BLaER1 treated with 17β-estradiol and CSF1 and Interleukin-3, amounts not matched to agents 10 nM and 100 nM (cell line): ENCODE data around the gene KDM4C.

Source experiments
- H3K27ac ChIP-seq, 11 experiments: shearing (Covaris generic); formaldehyde crosslinking; 2 replicates each; pipeline ENCODE4 v1.8.1; 2022
- H3K27me3 ChIP-seq, 11 experiments: shearing (Covaris generic); formaldehyde crosslinking; 2 replicates each; pipeline ENCODE4 v1.8.1; 2022
- H3K36me3 ChIP-seq, 11 experiments: shearing (Covaris generic); formaldehyde crosslinking; 2 replicates each; pipeline ENCODE4 v1.8.1; 2022
- H3K4me1 ChIP-seq, 10 experiments: shearing (Covaris generic); formaldehyde crosslinking; 2 replicates each; pipeline ENCODE4 v1.8.1; 2022
- H3K4me2 ChIP-seq, 11 experiments: shearing (Covaris generic); formaldehyde crosslinking; 2 replicates each; pipeline ENCODE4 v1.8.1; 2022
- H3K4me3 ChIP-seq, 10 experiments: shearing (Covaris generic); formaldehyde crosslinking; 2 replicates each; pipeline ENCODE4 v1.8.1; 2022
- H3K9ac ChIP-seq, 11 experiments: shearing (Covaris generic); formaldehyde crosslinking; 2 replicates each; pipeline ENCODE4 v1.8.1; 2022
- H3K9me3 ChIP-seq, 11 experiments: shearing (Covaris generic); formaldehyde crosslinking; replicated peaks in 1 of 11; 2 replicates each; pipeline ENCODE4 v1.8.1; 2022
- H4K20me1 ChIP-seq, 11 experiments: shearing (Covaris generic); formaldehyde crosslinking; 2 replicates each; pipeline ENCODE4 v1.8.1; 2022
- Cebpa-rat ChIP-seq, 11 experiments: shearing (Covaris generic); IDR thresholded peaks; 2 replicates each; pipeline ENCODE4 v1.8.1; 2022

Gene KDM4C

GRCh38 chr9:6758498-6759184 is 868 bp downstream of the KDM4C start:
- peaks cover 0 to 43% (median 16%) of the 10 kb centered on the region in 11 experiments; a peak in 13 of 22 replicates for H4K20me1 ChIP-seq
- H3K4me2 ChIP-seq, result peak overlapping the region; percentile 80 to 93 (median 85)
- H3K4me3 ChIP-seq, result peak overlapping the region; percentile 86 to 99 (median 92)
- H3K9me3 ChIP-seq, result peaks cover 0 to 6% (median 4%) of the 10 kb centered on the region in 11 experiments; a peak in 10 of 22 replicates
- TF ChIP-seq Cebpa-rat (IDR thresholded peaks at IDR 0.05), result no peak
- H3K27ac ChIP-seq, result peak overlapping the region; percentile 87 to 95 (median 93)
- H3K27me3 ChIP-seq, result no peaks in the 10 kb centered on the region
- H3K4me1 ChIP-seq, result peaks cover 22 to 46% (median 31%) of the 10 kb centered on the region in 10 experiments
- H3K9ac ChIP-seq, result peak overlapping the region; percentile 84 to 93 (median 89)
- peaks cover 0 to 4% (median 0%) of the 10 kb centered on the region in 11 experiments; a peak in 3 of 22 replicates for H3K36me3 ChIP-seq

GRCh38 chr9:6759185-6759977 is 1.6 kb downstream of the KDM4C start:
- H4K20me1 ChIP-seq, result peaks cover 0 to 50% (median 21%) of the 10 kb centered on the region in 11 experiments; a peak in 14 of 22 replicates
- H3K27me3 ChIP-seq, result no peaks in the 10 kb centered on the region
- peak overlapping the region; percentile 80 to 93 (median 85) for H3K4me2 ChIP-seq
- H3K9me3 ChIP-seq, result peaks cover 0 to 7% (median 4%) of the 10 kb centered on the region in 11 experiments; a peak in 10 of 22 replicates
- H3K9ac ChIP-seq, result peak overlapping the region; percentile 84 to 93 (median 89)
- no peak for TF ChIP-seq Cebpa-rat (IDR thresholded peaks at IDR 0.05)
- peak overlapping the region; percentile 87 to 95 (median 93) for H3K27ac ChIP-seq
- H3K36me3 ChIP-seq, result peaks cover 0 to 4% (median 0%) of the 10 kb centered on the region in 11 experiments; a peak in 3 of 22 replicates
- peaks cover 28 to 51% (median 37%) of the 10 kb centered on the region in 10 experiments for H3K4me1 ChIP-seq
- H3K4me3 ChIP-seq, result peak overlapping the region; percentile 86 to 99 (median 92)

- H3K4me3 ChIP-seq, result no peak overlapping the region
- H3K9me3 ChIP-seq, result peaks cover 0 to 7% (median 4%) of the 10 kb centered on the region in 11 experiments; a peak in 10 of 22 replicates
- H3K27ac ChIP-seq, result no peak overlapping the region
- peaks cover 0 to 4% (median 0%) of the 10 kb centered on the region in 11 experiments; a peak in 3 of 22 replicates for H3K36me3 ChIP-seq
- H3K4me1 ChIP-seq, result peaks cover 19 to 43% (median 29%) of the 10 kb centered on the region in 10 experiments
- H4K20me1 ChIP-seq, result peaks cover 0 to 70% (median 33%) of the 10 kb centered on the region in 11 experiments; a peak in 15 of 22 replicates
- peak overlapping the region in 7 of 11 experiments; percentile 9 to 47 (median 26); a peak in 6 of 22 replicates for H3K4me2 ChIP-seq
- TF ChIP-seq Cebpa-rat (IDR thresholded peaks at IDR 0.05), result no peak
- H3K27me3 ChIP-seq, result no peaks in the 10 kb centered on the region
- no peak overlapping the region for H3K9ac ChIP-seq
Measured at GRCh38 chr9:6761306-6761705, 3.5 kb downstream of the KDM4C start.

- no peak overlapping the region for H3K27ac ChIP-seq
- peak overlapping the region in 2 of 11 experiments; percentile 14 to 41; a peak in 2 of 22 replicates for H3K4me2 ChIP-seq
- H3K9ac ChIP-seq, result no peak overlapping the region
- H4K20me1 ChIP-seq, result peaks cover 0 to 89% (median 43%) of the 10 kb centered on the region in 11 experiments; a peak in 15 of 22 replicates
- H3K9me3 ChIP-seq, result peaks cover 0 to 7% (median 4%) of the 10 kb centered on the region in 11 experiments; a peak in 10 of 22 replicates
- no peaks in the 10 kb centered on the region for H3K27me3 ChIP-seq
- no peak overlapping the region for H3K4me3 ChIP-seq
- peaks cover 15 to 43% (median 24%) of the 10 kb centered on the region in 10 experiments for H3K4me1 ChIP-seq
- peaks cover 0 to 4% (median 0%) of the 10 kb centered on the region in 11 experiments; a peak in 3 of 22 replicates for H3K36me3 ChIP-seq
- no peak for TF ChIP-seq Cebpa-rat (IDR thresholded peaks at IDR 0.05)
Measured at GRCh38 chr9:6763244-6763643, 5.5 kb downstream of the KDM4C start.

- peaks cover 0 to 4% (median 0%) of the 10 kb centered on the region in 11 experiments; a peak in 3 of 22 replicates for H3K36me3 ChIP-seq
- peaks cover 0 to 93% (median 43%) of the 10 kb centered on the region in 11 experiments; a peak in 15 of 22 replicates for H4K20me1 ChIP-seq
- H3K27ac ChIP-seq, result no peak overlapping the region
- no peak overlapping the region for H3K9ac ChIP-seq
- H3K4me1 ChIP-seq, result peaks cover 15 to 48% (median 24%) of the 10 kb centered on the region in 10 experiments
- H3K9me3 ChIP-seq, result peaks cover 0 to 7% (median 4%) of the 10 kb centered on the region in 11 experiments; a peak in 10 of 22 replicates
- no peaks in the 10 kb centered on the region for H3K27me3 ChIP-seq
- H3K4me3 ChIP-seq, result no peak overlapping the region
- no peak for TF ChIP-seq Cebpa-rat (IDR thresholded peaks at IDR 0.05)
- H3K4me2 ChIP-seq, result peak overlapping the region in 3 of 11 experiments; percentile 12 to 41 (median 23); a peak in 4 of 22 replicates
Measured at GRCh38 chr9:6764011-6764410, 6.2 kb downstream of the KDM4C start.

GRCh38 chr9:6764523-6764922 is 6.8 kb downstream of the KDM4C start:
- no peak overlapping the region for H3K27ac ChIP-seq
- peaks cover 0 to 93% (median 40%) of the 10 kb centered on the region in 11 experiments; a peak in 15 of 22 replicates for H4K20me1 ChIP-seq
- H3K9ac ChIP-seq, result no peak overlapping the region
- H3K36me3 ChIP-seq, result peaks cover 0 to 4% (median 0%) of the 10 kb centered on the region in 11 experiments; a peak in 3 of 22 replicates
- no peaks in the 10 kb centered on the region for H3K27me3 ChIP-seq
- H3K9me3 ChIP-seq, result peaks cover 0 to 7% (median 4%) of the 10 kb centered on the region in 11 experiments; a peak in 10 of 22 replicates
- no peak for TF ChIP-seq Cebpa-rat (IDR thresholded peaks at IDR 0.05)
- H3K4me1 ChIP-seq, result peaks cover 11 to 45% (median 22%) of the 10 kb centered on the region in 10 experiments
- peak overlapping the region in 3 of 11 experiments; percentile 12 to 41 (median 23); a peak in 3 of 22 replicates for H3K4me2 ChIP-seq
- no peak overlapping the region for H3K4me3 ChIP-seq

- no peak overlapping the region for H3K9ac ChIP-seq
- peaks cover 7 to 41% (median 17%) of the 10 kb centered on the region in 10 experiments; a peak in 19 of 20 replicates for H3K4me1 ChIP-seq
- no peaks in the 10 kb centered on the region for H3K27me3 ChIP-seq
- H3K36me3 ChIP-seq, result peaks cover 0 to 4% (median 0%) of the 10 kb centered on the region in 11 experiments; a peak in 3 of 22 replicates
- H3K9me3 ChIP-seq, result peaks cover 0 to 7% (median 4%) of the 10 kb centered on the region in 11 experiments; a peak in 10 of 22 replicates
- H3K4me2 ChIP-seq, result peak overlapping the region in 2 of 11 experiments; percentile 23 to 41; a peak in 1 of 22 replicates
- H3K27ac ChIP-seq, result no peak overlapping the region
- peaks cover 0 to 93% (median 36%) of the 10 kb centered on the region in 11 experiments; a peak in 15 of 22 replicates for H4K20me1 ChIP-seq
- TF ChIP-seq Cebpa-rat (IDR thresholded peaks at IDR 0.05), result no peak
- H3K4me3 ChIP-seq, result no peak overlapping the region
Measured at GRCh38 chr9:6764950-6765349, 7.2 kb downstream of the KDM4C start.

- no peak overlapping the region for H3K9ac ChIP-seq
- no peak overlapping the region for H3K4me2 ChIP-seq
- H4K20me1 ChIP-seq, result peaks cover 0 to 93% (median 36%) of the 10 kb centered on the region in 11 experiments; a peak in 15 of 22 replicates
- peaks cover 5 to 37% (median 15%) of the 10 kb centered on the region in 10 experiments; a peak in 14 of 20 replicates for H3K4me1 ChIP-seq
- peaks cover 0 to 7% (median 4%) of the 10 kb centered on the region in 11 experiments; a peak in 10 of 22 replicates for H3K9me3 ChIP-seq
- H3K4me3 ChIP-seq, result no peak overlapping the region
- TF ChIP-seq Cebpa-rat (IDR thresholded peaks at IDR 0.05), result no peak
- H3K27ac ChIP-seq, result no peak overlapping the region
- peaks cover 0 to 4% (median 0%) of the 10 kb centered on the region in 11 experiments; a peak in 3 of 22 replicates for H3K36me3 ChIP-seq
- no peaks in the 10 kb centered on the region for H3K27me3 ChIP-seq
Measured at GRCh38 chr9:6765396-6765795, 7.6 kb downstream of the KDM4C start.
